GM10847 (cell line): ENCODE data around the gene FMN2.

Experiments
- POLR2A ChIP-seq: IDR thresholded peaks from 2 replicates; pipeline ENCODE4 v1.6.1; 2011; ENCODE audit not compliant: insufficient read length; ENCODE audit errors: extremely low read depth

Gene FMN2

DNA sequence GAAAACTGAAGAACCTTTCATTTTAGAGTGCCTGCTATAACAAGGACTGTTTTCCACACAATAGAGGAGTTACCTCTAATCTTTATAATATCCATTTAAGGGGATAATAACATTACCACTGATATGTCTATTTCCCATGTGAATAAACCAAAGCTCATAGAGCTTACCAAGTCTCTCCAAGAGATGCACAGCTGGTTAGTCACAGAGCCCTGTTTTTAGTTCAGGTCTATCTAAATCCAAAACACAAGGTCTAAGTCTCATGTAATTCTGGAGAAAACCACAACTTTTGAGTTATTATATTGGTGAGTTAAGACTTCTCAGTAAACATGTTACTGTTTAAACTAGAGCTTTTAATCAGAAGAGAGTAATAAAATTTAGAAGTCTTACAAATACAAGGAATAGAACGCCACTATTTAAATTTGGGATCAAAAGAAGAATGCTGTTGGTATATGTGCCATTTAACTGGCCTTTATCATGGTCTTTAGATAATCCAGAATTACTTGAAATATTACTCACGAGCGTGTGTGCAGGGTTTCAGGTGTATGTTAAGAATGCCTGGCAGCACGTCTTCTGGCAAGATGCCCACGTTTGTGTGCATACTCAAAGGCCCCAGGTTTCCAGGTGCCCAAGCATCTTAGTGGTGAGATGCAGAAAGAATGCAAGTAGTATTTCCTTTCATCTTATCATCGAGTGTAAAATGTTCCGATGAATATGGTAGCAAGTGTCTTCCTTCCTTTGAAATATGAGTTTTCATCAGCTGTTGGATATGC lies 190.6 kb downstream of the FMN2 start:
- no peak for TF ChIP-seq POLR2A

DNA sequence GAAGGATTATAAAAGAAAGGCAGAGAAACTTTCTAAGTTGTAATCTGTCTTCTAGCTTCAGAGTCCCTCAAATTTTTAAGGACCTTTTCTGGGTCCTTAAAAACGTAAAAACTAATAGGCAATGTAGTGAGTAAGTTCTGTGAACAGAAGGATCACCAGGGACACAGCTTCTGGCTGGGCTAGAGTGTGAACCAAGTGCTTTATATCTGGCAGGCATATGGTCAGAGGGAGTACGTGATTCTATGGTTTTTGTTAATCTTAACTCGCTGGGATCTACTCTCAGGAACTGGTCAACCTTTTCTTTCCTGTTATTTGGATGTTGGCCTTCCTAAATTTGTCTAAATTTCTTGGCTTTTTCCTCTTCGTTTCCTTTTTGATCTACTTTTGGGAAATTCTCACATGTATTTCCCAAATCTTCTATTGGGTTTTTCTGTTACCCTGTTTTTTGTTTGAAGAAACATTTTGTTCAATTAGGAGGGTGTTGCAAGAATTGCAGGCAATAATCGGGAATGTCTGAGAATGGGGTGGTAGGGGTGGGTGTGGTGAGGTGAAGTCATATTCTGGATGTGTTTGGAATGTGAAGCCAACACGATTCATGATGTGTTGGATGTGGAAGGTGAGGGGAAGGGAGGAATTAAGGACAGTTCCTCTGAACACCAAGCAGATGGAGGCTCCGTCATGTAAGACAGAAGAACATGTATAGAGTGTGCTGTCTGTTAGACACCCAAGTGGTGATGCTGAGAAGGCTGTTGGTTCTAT lies 193.2 kb downstream of the FMN2 start:
- TF ChIP-seq POLR2A = no peak

DNA sequence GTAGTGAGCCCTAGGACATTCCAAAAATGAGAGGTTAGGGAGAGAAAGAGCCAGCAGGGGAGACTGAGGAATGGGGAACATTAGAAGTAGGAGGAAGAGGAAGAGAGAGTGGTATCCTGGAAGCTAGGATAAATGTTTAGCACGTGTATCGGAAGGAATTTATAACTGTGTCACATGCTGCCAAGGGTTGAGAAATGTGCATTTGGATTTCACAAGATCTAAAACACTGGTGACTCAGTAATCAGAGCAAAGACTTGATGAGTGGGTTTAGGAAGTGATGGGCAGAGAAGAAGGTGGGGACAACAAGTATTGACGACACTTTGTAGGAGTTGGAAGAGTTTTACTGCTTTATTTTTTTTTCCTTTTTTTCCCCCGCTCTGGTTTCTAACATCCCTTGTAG lies 193.9 kb downstream of the FMN2 start:
- TF ChIP-seq POLR2A = no peak

DNA sequence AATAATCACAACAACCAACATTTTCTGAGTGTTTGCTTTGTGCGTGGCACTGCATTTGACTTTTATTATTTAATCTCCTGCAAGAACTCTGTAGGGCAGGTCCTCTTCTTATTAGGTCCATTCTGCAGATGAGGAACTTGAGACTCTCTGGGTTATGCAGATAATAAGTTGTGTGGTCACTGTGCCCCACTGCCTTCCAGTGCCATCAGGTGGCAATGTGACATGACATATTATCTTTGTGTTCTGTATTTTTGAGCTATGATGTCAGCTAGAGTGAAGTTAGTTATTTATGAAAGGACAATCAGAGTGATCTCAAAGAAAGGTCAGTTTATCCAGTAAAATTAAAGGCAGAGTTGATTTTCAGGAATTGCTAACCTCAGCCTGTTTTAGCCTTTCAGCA lies 196.0 kb downstream of the FMN2 start:
- TF ChIP-seq POLR2A = no peak

DNA sequence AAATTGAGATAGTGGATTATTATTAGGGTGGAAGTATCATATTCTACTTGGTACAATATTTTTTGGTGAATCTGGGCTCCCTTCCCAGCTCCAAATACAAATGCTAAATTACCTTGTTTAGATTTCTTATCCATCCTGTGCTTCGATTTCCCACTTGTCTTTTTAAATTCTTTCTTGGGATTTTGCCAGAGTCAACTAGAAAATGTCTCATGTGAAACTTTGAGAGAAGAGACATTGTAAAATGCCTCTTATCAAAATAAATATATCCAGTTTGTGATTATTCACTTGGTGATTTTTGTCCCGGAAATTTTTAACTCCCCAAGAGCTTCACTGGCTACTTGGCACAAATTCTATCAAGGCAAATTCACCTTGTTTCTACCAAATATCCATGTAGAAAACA lies 202.0 kb downstream of the FMN2 start:
- TF ChIP-seq POLR2A = no peak

DNA sequence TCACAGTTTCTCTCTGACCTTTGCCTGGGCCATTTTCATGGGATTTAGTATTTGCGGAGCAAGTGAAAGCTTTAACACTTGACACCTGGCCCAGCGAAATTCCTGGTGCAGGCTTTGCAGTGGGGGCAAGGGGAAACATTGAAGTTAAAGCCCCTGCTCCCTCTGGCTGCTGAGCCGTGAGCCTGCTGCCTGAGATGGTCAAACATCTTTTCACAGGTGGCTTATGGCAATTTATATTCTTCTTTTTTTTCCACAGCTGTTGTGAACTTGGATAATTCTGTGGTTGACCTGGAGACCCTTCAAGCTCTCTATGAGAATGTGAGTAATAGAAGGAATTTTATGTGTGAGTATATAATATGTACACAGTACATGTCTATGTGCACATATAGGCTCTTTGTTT lies 202.9 kb downstream of the FMN2 start:
- TF ChIP-seq POLR2A = no peak

DNA sequence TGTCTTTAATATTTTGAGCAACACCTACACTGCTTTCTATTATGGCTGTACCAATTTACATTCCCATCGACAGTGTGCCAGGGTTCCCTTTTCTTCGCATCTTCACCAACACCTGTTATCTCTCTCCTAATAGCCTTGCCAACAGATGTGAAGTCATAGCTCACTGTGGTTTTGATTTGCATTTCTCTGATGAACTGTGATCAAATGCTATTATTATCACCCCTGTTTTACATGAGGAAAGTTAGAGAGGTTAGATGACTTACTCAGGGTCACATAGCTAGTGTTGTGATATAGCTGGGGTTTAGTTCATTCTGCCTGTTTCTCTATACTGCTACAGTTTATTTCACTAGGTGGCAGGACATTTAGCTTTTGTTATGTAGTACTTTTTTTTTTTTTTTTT lies 204.1 kb downstream of the FMN2 start:
- no peak for TF ChIP-seq POLR2A

DNA sequence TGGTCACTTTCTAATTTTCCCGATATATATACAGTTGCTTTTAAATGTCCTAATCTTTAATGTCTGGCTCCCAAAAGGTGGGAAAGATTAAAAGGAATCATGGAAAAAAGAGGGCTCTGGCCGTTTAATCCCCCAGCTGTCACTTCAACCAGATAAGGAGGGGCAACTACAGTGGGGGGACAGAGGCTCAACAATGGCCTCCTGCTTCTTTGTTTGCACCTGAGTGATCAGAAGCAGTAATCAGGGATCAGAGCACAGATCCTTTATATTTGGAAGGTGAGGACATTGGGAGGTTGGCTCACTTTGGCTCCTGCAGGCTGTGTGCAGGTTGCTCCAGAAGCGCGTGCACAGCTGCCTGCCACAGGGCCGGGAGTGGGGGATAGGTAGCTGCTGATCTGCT lies 212.8 kb downstream of the FMN2 start:
- TF ChIP-seq POLR2A = no peak

DNA sequence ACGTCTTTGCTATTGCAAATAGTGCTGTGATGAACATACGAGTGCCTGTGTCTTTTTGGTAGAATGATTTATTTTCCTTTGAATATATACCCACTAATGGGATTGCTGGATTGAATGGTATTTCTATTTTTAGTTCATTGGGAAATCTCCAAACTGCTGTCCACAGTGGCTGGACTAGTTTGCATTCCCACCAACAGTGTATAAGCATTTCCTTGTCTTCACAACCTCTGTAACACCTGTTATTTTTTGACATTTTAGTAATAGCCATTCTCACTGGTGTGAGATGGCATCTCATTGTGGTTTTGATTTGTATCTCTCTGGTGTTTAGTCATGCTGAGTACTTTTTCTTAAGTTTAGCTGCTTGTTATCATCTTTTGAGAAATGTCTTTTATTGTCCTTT lies 215.0 kb downstream of the FMN2 start:
- TF ChIP-seq POLR2A = no peak

DNA sequence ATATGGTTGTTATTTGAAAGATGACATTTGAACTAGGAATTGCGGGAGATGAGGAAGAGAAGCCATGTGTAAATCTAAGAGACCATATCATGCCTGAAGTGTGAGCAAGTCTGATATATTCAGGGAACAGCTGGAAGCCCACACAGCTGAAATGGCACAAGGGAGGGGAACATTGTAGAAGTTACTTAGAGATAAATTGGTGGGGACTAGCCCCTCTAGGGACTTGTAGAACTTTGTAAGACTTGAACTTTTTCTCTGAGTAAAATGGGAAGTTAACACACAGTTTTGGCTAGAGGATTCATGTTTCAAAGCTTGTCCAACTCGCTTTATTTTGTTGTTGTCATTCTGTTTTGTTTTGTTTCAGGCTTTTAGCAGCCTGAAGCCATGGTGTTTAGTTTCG lies 216.4 kb downstream of the FMN2 start:
- TF ChIP-seq POLR2A = no peak

DNA sequence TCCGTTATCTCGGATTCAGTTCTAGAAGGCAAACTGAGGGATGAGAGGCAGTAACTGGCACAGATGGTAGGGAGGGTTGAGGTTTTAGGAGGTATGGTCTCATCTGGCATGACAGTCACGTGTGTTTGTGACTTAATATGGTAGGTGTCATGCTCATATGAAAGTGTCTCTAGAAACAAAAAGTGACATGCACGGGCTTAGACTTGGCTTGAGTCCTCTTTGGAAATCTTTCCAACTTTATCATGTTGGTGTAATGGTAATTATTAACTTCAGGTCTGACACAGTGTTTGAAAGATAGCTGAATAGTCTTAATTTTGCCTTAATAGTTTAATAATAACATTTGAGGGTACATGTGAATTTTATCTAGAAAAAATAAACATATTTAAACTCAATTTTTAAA lies 218.1 kb downstream of the FMN2 start:
- no peak for TF ChIP-seq POLR2A

DNA sequence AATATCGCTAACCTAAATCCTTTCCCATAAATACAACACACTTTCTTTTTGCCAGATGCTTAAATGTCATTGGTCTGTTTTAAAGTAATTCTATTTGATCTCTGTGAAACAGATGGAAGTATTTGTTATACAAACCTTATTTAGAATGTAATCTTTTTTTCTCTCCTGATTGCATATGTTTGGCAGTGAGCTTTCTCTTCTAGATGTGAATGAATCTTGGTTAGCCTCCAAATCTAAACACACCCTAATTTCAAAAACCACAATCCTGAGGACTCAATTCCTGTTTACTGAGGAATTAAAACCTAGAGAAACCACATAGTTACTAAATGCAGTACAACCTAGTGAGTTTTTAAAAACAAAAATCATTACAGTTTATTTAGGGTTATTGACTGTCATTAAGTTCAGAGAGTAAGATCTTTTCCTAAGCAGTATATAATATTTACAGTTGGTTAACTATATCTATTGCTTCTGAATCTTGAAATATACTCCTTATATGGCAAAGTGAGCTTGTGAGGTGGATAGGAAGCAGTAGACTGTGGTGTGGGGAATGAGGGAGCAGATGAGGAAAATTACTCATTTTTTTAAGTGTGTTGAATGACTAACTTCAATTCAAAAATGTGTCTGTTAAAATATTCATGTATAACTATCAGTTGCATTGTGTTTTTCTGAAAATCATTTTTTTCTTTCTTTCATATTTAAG lies 218.7 kb downstream of the FMN2 start:
- no peak for TF ChIP-seq POLR2A

DNA sequence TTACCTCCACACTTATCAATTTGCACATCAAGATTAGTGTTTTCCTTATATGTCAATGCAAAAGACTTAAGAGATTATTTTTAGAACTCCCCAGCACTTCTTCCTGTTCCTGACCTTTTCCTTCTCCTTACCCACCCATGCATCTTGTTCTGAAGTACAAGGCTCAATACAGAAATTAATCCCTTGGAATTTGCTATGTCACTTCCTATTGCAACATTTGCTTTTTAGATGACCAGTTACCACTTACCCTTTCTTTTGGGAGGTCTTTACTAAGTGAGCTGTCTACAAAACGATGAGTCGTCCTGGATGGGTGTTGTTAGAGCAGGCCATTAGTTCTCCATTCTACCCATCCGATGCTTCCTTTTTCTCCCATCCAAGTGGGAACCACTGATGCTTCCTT lies 221.2 kb downstream of the FMN2 start:
- no peak for TF ChIP-seq POLR2A

DNA sequence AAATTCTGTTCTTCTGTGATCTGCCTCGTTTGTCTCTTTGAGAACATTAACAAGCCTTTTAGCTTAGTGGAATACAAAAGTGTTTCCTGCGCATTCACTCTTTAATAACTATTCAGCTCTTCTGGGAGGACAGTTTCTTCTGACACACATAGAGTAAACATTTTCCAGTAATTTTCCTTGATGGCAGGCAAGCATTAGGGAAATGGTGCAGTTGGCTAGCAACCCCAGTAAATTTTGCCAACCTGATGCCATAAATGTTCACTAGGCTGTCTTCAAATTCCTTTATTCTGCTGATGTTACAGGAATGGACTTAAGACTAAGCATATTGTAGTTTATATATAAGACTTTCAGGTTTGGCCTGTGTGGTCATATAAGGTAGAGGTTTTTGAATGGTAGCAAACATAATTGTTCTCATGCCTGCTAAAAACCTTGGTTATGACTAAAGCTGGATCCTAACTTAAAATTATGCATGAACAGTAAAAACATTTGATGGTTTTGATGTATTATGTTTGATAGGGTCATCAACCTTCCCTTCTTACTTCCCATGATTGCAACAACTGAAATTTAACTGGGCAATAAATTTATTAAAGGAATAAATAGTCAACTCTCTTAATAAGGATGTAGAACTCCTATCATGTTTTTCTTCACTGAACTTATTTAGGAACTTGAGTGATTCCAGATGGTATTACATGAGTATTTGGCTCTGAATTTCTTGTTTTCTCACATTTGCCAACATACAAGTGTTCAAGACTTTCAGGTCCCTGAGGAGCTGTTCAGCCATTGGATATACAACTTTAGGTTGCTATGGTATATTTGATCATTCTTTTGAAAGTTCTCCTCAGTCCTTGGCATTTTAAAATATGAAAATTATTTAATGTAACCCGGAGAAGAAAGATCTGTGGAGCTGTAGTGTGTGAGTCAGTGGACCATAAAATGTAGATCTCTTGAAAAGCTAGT lies 223.4 kb downstream of the FMN2 start:
- TF ChIP-seq POLR2A = no peak

DNA sequence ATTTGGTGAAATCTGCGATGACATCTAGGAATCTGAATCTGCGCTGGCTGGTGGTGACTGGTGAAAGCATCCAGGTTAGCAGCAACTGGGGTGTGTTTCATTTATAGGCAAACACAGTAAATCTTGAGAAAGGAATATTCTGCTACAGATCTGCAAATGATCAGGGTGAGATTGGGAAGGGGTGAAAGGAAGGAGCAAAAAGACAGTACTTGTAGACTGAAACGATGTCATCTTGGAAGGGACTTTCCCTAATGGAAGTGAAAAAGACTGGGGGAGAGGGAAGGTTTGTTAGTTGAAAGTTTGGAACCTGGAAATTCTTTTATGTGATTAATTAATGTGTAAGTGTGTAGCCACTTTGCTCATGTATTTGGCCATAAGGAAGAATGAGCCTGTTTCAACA lies 228.3 kb downstream of the FMN2 start:
- TF ChIP-seq POLR2A = no peak
